Measurements from ENCODE around the gene RAB18. TPM values are rescaled to one million over a fixed set of nuclear protein-coding genes. Genes with fewer than 3 reads are reported as not detected.

The RAB18 gene
- total and polyA plus RNA-seq, 2 experiments from 2014 or later = 35.5 to 77.2 TPM

GRCh38 chr10:27490807-27491206 lies 13.3 kb upstream of the RAB18 start:
- Mint-ChIP-seq H3K4me1 (no peaks in the 10 kb centered on the region), H3K27me3 (ENCODE audit: insufficient read depth, low read depth, poor library complexity) (peaks cover 3% of the 10 kb centered on the region), H3K36me3 (ENCODE audit: low read depth) (peaks cover 11% of the 10 kb centered on the region), H3K4me3 (no peak overlapping the region), H3K27ac (no peak overlapping the region), H3K9me3 (peaks cover 30% of the 10 kb centered on the region)
- H3K27ac ChIP-seq (ENCODE audit: low read depth) = no peak overlapping the region
- no peaks in the 10 kb centered on the region for H3K36me3 ChIP-seq (ENCODE audit: insufficient read depth)
- H3K4me2 ChIP-seq = no peak overlapping the region
- H3F3A ChIP-seq (replicated peaks; ENCODE audit: low read depth) = no peaks in the 10 kb centered on the region
- no peaks in the 10 kb centered on the region for H3K4me1 ChIP-seq (ENCODE audit: insufficient read depth)
- no peaks in the 10 kb centered on the region for H3K27me3 ChIP-seq (ENCODE audit: insufficient read depth)
- no peaks in the 10 kb centered on the region for H4K20me1 ChIP-seq (replicated peaks; ENCODE audit: insufficient read depth)
- DNase-seq (ENCODE audit: low spot score) (no peak), ATAC-seq (no peak)
- H3K9me2 ChIP-seq (ENCODE audit: insufficient read depth) = no peaks in the 10 kb centered on the region
- no peaks in the 10 kb centered on the region for H3K79me2 ChIP-seq (replicated peaks; ENCODE audit: insufficient read depth)
- H3K4me3 ChIP-seq = no peak overlapping the region
- no peak for TF ChIP-seq CTCF (conservative IDR thresholded peaks at IDR 0.05; ENCODE audit: low read depth in 2 of 2)
- H2AFZ ChIP-seq = no peak overlapping the region

GRCh38 chr10:27494116-27494805 lies 9.8 kb upstream of the RAB18 start:
- Histone ChIP-seq H3K4me3 (no peak overlapping the region), H3F3A (replicated peaks; ENCODE audit: low read depth) (no peaks in the 10 kb centered on the region), H3K4me1 (ENCODE audit: insufficient read depth) (no peaks in the 10 kb centered on the region), H3K36me3 (ENCODE audit: insufficient read depth) (no peaks in the 10 kb centered on the region), H3K27me3 (ENCODE audit: insufficient read depth) (no peaks in the 10 kb centered on the region), H3K4me2 (no peak overlapping the region), H3K27ac (ENCODE audit: low read depth) (no peak overlapping the region), H3K79me2 (replicated peaks; ENCODE audit: insufficient read depth) (no peaks in the 10 kb centered on the region), H3K9me2 (ENCODE audit: insufficient read depth) (no peaks in the 10 kb centered on the region), H4K20me1 (replicated peaks; ENCODE audit: insufficient read depth) (no peaks in the 10 kb centered on the region), H2AFZ (no peak overlapping the region)
- TF ChIP-seq ZNF331 (CRISPR knock-in tag; IDR thresholded peaks at IDR 0.05; ENCODE audit: low read depth) (no peak), ZNF114 (CRISPR knock-in tag; IDR thresholded peaks at IDR 0.05) (no peak), ETS1 (IDR thresholded peaks at IDR 0.05) (no peak), NANOG (IDR thresholded peaks at IDR 0.05; ENCODE audit: borderline replicate concordance) (no peak), EZH2 (IDR thresholded peaks at IDR 0.05; ENCODE audit: low read depth, unreplicated experiment) (no peak)
- H3K4me1 Mint-ChIP-seq = no peaks in the 10 kb centered on the region
- H3K27ac Mint-ChIP-seq = no peak overlapping the region
- peaks cover 3% of the 10 kb centered on the region for H3K27me3 Mint-ChIP-seq (ENCODE audit: insufficient read depth, low read depth, poor library complexity)
- H3K9me3 Mint-ChIP-seq = peaks cover 25% of the 10 kb centered on the region
- H3K36me3 Mint-ChIP-seq (ENCODE audit: low read depth) = peaks cover 11% of the 10 kb centered on the region
- DNase-seq (ENCODE audit: low spot score) (no peak), ATAC-seq (no peak)
- no peak overlapping the region for H3K4me3 Mint-ChIP-seq

- H3F3A ChIP-seq (replicated peaks; ENCODE audit: low read depth) = no peaks in the 10 kb centered on the region
- peaks cover 4% of the 10 kb centered on the region for H3K36me3 Mint-ChIP-seq (ENCODE audit: low read depth)
- no peaks in the 10 kb centered on the region for H3K4me1 Mint-ChIP-seq
- H3K4me1 ChIP-seq (ENCODE audit: insufficient read depth) = no peaks in the 10 kb centered on the region
- DNase-seq (ENCODE audit: low spot score) (no peak), ATAC-seq (no peak)
- no peak overlapping the region for H2AFZ ChIP-seq
- no peak overlapping the region for H3K4me3 Mint-ChIP-seq
- no peak overlapping the region for H3K4me2 ChIP-seq
- peaks cover 3% of the 10 kb centered on the region for H3K27me3 Mint-ChIP-seq (ENCODE audit: insufficient read depth, low read depth, poor library complexity)
- no peaks in the 10 kb centered on the region; the same call in 1 of the 2 replicates for H3K9me2 ChIP-seq (ENCODE audit: insufficient read depth)
- no peak overlapping the region for H3K27ac ChIP-seq (ENCODE audit: low read depth)
- no peaks in the 10 kb centered on the region for H3K36me3 ChIP-seq (ENCODE audit: insufficient read depth)
- H4K20me1 ChIP-seq (replicated peaks; ENCODE audit: insufficient read depth) = no peaks in the 10 kb centered on the region
- no peaks in the 10 kb centered on the region for H3K79me2 ChIP-seq (replicated peaks; ENCODE audit: insufficient read depth)
- peaks cover 15% of the 10 kb centered on the region for H3K9me3 Mint-ChIP-seq
- no peak overlapping the region for H3K4me3 ChIP-seq
- no peaks in the 10 kb centered on the region for H3K27me3 ChIP-seq (ENCODE audit: insufficient read depth)
- H3K27ac Mint-ChIP-seq = no peak overlapping the region
- no peak for TF ChIP-seq EZH2phosphoT487 (IDR thresholded peaks at IDR 0.05; ENCODE audit: unreplicated experiment)
- no peak for TF ChIP-seq POLR2AphosphoS5 (IDR thresholded peaks at IDR 0.05; ENCODE audit: low read depth)
- no peak for TF ChIP-seq ZNF114 (CRISPR knock-in tag; IDR thresholded peaks at IDR 0.05)
- TF ChIP-seq STAT1 (IDR thresholded peaks at IDR 0.05; ENCODE audit: unreplicated experiment) = no peak
- TF ChIP-seq REST (IDR thresholded peaks at IDR 0.05; ENCODE audit: unreplicated experiment) = no peak
- no peak for TF ChIP-seq CTCF (conservative IDR thresholded peaks at IDR 0.05; ENCODE audit: low read depth in 2 of 2)
- TF ChIP-seq CREB1 (CRISPR knock-in tag; IDR thresholded peaks at IDR 0.05; ENCODE audit: low read depth) = no peak
Measured at GRCh38 chr10:27496137-27496536, 8.0 kb upstream of the RAB18 start.
